ENCODE data around the gene GPR137C. TPM values are rescaled to one million over a fixed set of nuclear protein-coding genes. Genes with fewer than 3 reads are reported as not detected.
"Not testable (repeated sequence)": the region's sequence is repeated elsewhere in the genome, so short reads cannot be mapped to it uniquely, and the experiment has no call there.

The GPR137C gene
- total RNA-seq, 1 donor from 2014 or later: 0.50 TPM

DNA sequence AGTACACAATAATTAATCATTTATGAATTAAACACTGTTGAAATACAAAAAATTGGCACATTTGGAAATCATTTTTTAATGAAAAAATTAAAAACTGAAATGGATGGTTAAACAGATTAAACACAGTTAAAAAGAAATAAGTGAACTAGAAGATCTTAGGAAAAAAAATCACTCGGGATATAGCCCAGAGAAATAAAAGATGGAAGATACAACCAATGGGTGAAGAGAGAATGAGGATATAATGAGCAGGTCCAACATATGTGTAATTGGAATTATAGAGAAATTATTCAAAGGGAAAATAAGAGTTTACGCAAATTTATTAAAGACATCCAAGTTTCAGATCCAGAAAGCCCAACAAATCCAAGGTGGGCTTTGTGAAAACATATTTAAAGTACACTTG, 6.1 kb downstream of the GPR137C start:
- intact Hi-C loops (cut with micrococcal nuclease): no loop called here

DNA sequence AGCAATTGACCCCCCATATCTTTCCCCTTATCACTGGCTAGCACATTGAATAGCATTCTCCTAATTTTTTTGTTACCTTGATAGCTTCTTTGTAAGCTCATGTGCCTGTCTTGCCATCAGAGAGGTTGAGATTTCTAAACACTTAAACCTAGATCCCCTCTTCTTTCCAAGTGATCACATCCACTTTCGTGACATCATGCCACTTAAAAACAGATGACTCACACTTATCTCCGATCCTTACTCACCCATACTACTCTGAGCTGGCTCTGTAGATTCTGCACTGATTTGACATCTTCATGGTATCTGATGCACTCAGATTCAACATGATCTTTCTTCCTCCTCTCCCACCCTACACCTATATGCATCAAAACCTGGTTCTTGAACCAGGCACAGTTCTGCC, 10.5 kb downstream of the GPR137C start:
- intact Hi-C loops (cut with micrococcal nuclease): no loop called here

DNA sequence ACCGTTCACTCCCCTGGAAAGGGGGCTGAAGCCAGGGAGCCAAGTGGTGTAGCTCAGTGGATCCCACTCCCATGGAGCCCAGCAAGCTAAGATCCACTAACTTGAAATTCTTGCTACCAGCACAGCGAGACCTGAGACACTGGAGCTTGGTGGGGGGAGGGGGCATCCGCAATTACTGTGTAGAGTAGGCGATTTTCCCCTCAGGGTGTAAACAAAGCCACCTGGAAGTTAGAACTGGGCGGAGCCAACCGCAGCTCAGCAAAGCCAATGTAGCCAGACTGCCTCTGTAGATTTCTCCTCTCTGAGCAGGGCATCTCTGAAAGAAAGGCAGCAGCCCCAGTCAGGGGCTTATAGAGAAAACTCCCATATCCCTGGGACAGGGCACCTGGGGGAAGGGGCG, 15.8 kb downstream of the GPR137C start:
- intact Hi-C loops (cut with micrococcal nuclease): not testable (repeated sequence)

DNA sequence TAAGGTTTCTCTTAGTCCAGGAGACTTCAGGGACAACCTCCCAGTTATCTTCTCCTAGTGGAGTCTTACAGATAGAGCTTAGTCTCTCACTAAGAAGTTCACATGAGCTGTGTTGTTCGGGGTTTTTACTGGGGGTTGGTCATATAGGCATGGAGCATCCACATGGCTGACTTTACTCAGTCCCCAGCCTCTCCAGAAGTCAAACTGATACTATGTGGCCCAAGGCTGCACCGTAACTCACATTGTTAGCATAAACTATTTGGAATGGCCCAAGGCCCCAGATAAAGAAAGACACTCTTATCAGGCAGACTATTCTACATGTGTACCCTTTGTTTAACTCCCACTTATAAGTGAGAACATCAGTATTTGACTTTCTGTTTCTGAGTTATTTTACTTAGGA, 23.2 kb downstream of the GPR137C start:
- intact Hi-C loops (cut with micrococcal nuclease): no loop called here

DNA sequence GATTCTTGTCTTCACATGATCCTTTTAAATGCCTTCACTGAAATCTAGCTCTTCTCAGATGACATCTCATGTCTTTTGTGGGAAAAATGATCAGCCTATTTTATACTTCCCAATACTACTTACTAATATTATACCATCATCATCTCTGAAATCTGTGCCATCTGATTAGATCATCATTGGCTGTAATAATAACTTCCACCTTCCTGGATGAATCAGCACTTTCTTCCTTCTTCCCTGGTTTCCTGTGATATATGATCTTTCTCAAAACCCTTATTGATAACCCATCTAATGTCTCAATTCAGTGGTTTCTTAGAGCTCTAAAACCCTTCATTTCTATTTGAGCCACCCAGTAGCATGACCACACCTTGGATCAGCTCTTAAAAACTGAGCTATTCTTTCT, 30.9 kb downstream of the GPR137C start:
- intact Hi-C loops (cut with micrococcal nuclease): no loop called here

DNA sequence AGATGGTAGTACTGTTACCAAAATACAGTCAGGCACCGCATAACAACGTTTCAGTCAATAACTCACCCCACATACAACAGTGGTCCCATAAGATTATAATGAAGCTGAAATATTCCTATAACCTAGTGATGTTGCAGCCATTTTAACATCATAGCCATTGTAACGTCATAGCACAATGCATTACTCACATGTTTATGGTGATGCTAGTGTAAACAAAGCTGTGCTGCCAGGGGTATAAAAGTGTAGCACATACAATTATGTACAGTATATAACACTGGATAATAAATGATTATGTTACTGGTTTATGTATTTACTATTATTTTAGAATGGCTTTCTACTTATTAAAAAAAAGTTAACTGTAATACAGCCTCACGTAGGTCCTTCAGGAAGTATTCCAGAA, 37.0 kb downstream of the GPR137C start:
- intact Hi-C loops (cut with micrococcal nuclease): no loop called here

DNA sequence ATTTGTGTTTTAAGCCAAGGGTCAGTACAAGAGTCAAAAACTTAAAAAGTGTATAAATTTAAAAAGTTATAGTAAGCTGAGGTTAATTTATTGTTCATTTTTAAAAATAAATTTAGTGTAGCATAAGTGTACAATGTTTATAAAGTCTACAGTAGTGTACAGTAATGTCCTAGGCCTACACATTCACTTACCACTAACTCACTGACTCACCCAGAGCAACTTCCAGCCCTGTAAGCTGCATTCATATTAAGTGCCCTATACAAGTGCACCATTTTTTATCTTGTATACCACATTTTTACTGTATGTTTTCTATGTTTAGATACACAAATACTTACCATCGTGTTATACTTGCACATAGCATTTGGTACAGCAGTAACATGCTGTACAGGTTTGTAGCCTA, 37.7 kb downstream of the GPR137C start:
- intact Hi-C loops (cut with micrococcal nuclease): no loop called here

DNA sequence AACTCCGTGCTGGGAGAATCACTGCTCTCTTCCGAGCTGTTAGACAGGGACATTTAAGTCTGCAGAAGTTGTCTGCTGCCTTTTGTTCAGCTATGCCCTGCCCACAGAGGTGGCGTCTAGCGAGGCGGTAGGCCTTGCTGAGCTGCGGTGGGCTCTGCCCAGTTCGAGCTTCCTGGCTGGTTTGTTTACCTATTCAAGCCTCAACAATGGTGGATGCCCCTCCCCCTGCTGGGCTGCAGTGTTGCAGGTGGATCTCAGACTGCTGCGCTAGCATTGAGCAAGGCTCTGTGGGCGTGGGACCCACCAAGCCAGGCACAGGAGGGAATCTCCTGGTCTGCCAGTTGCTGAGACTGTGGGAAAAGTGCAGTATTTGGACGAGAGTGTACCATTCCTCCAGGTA, 43.7 kb downstream of the GPR137C start:
- intact Hi-C loops (cut with micrococcal nuclease): no loop called here

DNA sequence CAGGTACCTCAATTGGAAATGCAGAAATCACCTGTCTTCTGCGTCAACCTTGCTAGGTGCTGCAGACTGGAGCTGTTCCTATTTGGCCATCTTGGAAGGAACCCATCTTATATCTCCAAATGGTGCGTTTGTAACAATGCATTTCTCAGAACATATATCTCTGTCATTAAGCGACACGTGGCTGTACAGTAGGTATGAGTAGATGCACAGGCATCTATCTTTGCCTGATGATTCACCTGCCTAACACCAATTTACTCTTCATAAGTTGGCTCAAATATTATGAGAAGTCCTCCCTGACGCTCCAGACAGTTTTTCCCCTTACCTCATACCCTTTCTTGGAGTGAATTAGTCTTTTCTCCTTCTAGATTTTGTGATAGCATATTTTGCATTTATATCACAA, 44.2 kb downstream of the GPR137C start:
- intact Hi-C loops (cut with micrococcal nuclease): no loop called here

DNA sequence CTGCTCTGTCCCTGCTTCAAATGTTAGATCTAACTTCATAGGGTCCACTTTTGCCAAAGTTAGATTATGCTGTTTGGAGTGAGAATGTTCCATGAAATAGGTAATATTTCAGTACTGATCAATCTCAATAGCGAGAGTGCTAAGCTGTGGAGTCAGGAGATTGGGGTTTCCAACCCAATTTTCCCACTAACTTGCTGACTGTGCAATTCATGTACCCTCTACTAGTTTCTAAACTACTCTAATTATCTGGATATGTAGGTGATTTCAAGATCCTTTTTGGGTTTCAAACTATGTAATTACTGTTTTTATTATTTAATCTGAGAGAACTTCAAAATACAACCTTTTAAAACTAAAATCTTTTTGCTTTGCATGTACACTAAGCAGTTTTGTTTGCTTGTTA, 45.9 kb downstream of the GPR137C start:
- intact Hi-C loops (cut with micrococcal nuclease): no loop called here

DNA sequence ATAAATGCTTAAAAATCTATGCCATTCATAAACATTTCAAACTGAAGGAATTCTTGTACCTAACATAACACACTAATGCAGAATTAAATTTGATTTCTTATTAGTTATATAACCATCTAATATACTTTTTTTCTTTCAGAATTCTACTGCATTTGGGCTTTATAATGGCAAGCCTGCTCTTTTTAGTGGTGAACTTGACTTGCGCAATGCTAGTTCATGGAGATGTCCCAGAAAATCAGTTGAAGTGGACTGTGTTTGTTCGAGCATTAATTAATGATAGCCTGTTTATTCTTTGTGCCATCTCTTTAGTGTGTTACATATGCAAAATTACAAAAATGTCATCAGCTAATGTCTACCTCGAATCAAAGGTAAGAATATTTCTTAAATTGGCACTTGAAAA, 47.3 kb downstream of the GPR137C start:
- intact Hi-C loops (cut with micrococcal nuclease): no loop called here

DNA sequence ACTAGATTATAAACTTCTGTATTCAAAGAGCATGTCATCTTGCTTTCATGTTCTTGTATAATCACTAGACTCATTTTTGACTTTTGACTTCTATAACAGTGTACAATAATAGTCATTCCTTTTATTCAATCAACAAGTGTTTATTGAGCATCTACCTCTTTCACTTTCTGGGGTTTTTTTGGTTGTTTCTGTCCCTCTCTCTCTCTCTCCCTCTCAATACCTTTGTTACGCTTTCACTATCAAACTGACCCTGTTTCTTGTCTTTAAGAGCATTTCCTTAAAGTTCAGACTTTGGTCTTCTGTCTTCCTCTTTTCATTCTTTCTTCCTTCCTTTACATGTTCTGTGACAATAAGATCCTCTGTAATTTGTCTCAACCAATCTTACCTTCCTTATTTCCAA, 49.5 kb downstream of the GPR137C start:
- intact Hi-C loops (cut with micrococcal nuclease): no loop called here

DNA sequence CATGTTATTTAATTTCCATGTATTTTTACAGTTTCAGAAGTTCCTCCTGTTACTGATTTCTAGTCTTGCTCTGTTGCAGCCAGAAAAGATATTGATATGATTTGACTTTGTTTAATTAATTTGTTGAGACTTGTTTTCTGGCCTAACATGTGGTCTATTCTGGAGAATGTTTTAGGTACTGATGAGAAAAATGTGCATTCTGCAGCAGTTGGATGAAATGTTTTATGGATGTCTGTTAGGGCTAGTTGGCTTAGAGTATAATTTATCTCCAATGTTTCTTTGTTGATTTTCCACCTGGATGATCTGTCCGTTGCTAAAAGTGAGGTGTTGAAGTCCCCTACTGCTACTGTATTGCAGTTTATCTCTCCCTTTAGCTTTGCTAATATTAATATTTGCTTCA, 54.4 kb downstream of the GPR137C start:
- intact Hi-C loops (cut with micrococcal nuclease): no loop called here

DNA sequence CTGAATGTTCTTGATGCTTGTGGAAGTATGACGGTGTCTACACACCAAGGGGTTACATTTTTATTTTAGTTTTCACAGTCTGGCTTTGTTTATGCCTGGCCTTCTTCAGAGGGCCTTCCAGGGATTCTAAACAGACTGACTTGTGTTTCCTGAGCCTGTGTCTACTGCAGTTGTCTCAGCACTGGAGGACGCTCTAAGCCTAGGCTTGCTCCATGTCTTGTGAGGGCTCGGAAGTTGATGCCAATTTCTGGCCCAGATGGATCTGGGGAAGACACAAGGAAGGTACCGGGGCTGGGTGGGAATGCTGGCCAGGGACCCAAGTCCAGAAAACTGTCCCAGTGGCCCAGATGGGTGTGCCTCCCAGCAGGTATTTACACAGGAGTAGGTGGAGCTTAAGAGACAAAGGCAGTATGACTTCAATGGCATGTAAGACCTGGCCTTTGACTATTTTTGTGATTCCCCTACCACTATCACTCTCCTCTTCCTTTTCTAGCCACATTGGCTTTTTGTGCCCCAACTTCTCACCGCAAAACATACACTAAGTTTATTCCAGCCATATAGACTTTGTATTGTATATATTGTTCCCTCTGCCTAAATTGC, 56.9 kb downstream of the GPR137C start:
- intact Hi-C loops (cut with micrococcal nuclease): no loop called here

DNA sequence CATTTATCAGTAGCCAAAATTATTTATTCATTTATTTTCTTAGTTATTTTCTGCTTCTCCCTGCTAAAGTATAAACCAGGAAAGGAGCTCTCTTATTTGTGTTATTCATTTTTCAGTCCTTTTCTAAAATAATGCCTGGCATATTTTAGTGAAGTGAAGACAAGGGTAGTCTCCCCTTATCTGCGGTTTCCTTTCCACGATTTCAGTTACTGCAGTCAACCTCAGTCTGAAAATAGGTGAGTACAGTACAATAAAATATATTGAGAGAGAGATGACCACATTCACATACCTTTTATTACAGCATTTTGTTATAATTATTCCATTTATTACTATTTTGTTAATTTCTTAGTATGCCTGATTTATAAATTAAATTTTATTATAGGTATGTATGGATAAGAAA, 57.6 kb downstream of the GPR137C start:
- intact Hi-C loops (cut with micrococcal nuclease): no loop called here

DNA sequence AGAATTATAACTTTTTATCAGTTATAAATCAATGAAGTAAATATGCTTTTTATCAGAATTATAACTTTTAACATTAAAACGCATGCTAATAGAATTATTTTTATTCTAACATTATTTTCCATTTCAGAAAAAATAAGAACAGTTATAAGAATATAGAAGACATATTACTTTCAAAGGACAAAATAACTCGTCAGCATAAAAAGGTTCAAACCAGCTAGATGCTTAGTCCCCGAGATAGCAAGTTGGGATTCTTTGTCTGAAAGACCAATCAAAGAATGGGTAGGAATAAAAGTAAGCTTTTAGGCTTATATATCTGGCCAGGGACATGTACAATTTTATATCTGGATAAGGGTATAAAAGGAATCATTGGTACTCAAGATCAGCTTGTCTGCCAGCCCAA, 66.0 kb downstream of the GPR137C start:
- intact Hi-C loops (cut with micrococcal nuclease): no loop called here

DNA sequence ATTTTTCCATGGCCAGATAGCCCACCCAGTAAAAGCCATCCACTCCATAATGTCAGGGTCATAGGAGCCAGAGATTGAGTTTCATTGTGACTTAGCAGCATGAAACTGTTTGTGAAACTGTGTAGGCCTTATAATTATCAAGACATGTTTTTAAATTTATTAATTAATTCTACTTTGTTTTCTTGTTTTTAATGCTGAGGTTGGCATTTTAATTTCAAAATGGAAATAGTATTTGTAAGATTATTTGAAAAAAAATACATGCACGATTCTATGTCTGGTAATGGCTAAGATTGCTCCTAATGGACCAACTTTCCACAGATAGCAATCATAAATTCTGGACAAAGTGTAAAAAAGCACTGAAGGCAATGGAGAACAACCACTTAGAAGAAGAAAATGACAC, 67.1 kb downstream of the GPR137C start:
- intact Hi-C loops (cut with micrococcal nuclease): no loop called here

DNA sequence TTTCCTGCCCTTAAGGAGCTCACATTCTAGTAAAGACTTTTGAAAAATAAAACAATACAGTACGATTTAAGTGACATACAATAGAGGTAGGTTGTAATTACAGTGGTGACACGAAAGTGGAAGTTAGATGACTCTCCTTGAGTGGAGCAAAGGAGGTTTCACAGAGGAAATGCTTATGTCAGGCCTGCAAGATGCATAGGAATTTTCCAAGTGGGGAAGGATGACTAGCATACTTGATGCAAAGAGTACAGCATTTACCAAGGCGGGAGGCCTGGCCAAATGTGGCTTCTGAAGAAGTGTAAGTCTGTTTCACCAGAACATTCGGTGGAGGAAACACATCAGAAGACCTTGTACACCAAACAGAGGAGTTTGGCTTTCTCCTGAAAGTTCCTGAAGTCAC, 87.5 kb downstream of the GPR137C start:
- intact Hi-C loops (cut with micrococcal nuclease): no loop called here

DNA sequence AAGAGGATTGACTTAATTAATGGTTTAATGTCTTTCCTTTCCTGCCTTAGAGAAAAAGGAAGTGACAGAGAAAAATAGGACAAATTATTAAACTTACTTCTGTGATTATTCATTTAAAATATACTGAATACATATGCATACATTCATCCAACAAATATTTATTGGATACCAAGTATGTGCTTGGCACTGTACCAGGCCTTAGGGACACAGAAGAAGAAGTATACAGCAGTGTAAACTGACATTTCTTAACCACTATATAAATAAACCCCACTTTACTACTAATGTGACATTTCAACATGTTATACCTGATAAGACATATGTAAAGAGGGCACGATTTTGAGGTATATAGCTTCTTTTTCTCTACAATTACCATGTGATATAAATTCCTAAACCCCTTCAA, 89.1 kb downstream of the GPR137C start:
- intact Hi-C loops (cut with micrococcal nuclease): no loop called here

DNA sequence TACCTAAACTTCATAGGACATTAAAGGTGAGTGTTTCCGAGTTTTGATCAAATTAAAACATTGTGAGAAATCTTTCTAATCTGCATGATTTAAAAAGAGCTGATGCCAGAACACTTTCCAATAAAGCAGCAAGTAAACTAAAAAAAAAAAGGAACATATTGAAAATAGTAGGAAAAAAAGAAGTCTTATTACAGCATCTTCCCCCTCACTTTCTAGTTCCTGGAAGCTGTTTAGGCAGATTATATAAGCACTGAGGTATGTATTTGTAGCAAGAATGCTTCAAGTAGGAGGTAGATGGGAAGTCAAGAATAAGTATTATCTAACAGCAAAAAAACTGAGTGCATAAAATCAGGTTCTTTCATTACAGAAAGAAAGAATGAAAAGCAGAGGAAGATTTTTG, 96.9 kb downstream of the GPR137C start:
- intact Hi-C loops (cut with micrococcal nuclease): no loop called here

DNA sequence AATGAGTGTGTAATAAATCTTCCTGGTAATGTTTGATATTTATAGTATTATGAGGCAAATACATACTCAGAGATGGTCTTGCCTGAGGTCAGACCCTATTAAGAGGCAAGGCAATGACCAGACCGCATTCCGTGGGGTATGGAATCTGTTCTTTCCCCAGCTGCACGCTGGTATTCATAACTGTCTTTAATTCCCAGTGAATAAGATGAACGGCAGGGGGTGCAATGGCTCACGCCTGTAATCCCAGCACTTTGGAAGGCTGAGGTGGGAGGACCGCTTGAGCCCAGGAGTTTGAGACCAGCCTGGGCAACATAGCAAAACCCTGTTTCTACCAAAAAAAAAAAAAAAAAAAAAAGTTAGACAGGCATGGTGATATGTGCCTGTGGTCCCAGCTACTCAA, 98.1 kb downstream of the GPR137C start:
- intact Hi-C loops (cut with micrococcal nuclease): no loop called here

DNA sequence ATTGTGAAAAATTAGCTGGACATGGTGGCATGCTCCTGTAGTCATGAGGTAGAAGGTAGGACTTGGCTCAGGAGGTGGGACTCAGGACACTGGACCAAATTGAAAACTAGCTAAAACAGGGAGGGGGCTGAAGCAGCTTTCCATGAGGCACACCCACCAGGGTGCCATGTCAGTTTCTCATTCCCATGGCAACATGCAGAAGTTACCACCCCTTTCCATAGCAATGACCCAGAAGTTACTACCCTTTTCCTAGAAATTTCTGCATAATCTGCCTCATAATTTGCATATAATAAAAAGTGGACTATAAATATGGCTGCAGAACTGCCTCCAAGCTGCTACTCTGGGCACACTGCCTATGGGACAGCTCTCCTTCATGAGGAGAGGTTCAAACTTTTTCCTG, 104.3 kb downstream of the GPR137C start:
- intact Hi-C loops (cut with micrococcal nuclease): no loop called here

DNA sequence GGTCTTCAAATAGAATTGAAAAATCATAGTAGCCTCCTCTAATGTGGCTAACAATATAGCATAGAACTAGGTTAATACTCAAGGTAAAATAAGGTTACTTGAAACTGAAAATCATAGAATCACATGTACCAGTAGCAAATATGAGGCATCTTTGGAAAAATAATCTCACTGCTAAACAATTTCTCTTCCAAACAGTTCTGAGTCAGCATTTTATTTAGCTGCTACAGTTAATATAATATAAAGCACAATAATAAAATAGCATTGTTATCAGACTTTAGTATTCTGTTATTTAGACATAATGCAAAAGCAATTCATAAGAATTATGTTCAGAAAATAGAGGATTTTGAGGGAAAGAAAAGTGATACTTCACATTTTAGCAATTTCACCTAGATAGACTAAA, 107.7 kb downstream of the GPR137C start:
- intact Hi-C loops (cut with micrococcal nuclease): no loop called here

DNA sequence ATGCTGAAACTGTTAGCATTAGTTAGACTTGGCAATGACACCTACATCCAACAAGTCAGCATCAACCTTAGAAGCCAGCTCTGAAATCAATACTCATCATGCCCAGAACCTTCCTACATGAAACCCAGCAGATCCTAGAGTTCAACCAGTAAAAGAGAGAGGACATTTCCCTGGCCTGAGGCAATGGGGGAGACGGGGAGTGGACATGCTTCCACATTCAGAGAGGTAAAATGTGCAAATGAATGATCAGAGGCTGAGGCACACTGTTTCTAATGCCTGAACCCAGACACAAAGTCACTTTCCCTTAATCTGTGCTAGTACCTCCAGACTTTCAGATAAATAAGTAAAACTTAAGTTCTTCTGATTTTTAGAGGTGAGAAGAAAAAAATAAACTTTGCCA, 108.2 kb downstream of the GPR137C start:
- intact Hi-C loops (cut with micrococcal nuclease): no loop called here
